HEK293T (cell line): ENCODE results near the gene MEF2A.

Source experiments
- CTBP1 ChIP-seq: fragments of 450-650 bp; IDR thresholded peaks from 2 replicates; pipeline ENCODE4 v1.6.1; 2016; ENCODE audit warnings: borderline replicate concordance
- ELF4 ChIP-seq: fragments of 450-650 bp; IDR thresholded peaks from 2 replicates; pipeline ENCODE4 v1.6.1; 2017; ENCODE audit warnings: antibody characterized with exemption
- FOXA1 ChIP-seq: fragments of 450-650 bp; IDR thresholded peaks from 2 replicates; pipeline ENCODE4 v1.6.1; 2016; ENCODE audit warnings: mild to moderate bottlenecking
- FOXK2 ChIP-seq: fragments of 450-650 bp; IDR thresholded peaks from 2 replicates; pipeline ENCODE4 v1.6.1; 2016; ENCODE audit warnings: mild to moderate bottlenecking
- FOXM1 ChIP-seq: fragments of 450-650 bp; IDR thresholded peaks from 2 replicates; pipeline ENCODE4 v1.6.1; 2017; ENCODE audit warnings: mild to moderate bottlenecking, borderline replicate concordance
- SP1 ChIP-seq: fragments of 450-650 bp; IDR thresholded peaks from 2 replicates; pipeline ENCODE4 v1.6.1; 2017
- SUZ12 ChIP-seq: fragments of 450-650 bp; IDR thresholded peaks from 2 replicates; pipeline ENCODE4 v1.6.1; 2016; ENCODE audit warnings: mild to moderate bottlenecking
- TARDBP ChIP-seq: fragments of 450-650 bp; IDR thresholded peaks from 2 replicates; pipeline ENCODE4 v1.6.1; 2016

DNA sequence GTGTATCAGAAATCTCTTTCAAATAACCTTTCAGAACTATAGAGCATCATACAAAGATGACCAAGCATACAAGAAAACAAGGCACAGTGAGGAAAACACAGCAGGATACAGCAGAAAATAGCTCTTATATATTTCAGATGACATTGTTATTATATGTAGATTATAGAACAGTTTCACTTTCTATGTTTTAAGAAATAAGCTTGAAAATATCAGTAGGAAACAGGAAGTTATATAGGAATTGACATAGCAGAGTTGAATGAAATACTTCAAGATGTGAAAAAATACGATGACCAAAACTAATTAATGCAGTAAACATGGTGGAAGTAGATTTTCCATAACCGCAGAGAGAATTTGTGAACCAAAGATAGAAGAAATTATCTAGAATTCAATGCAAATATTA lies 92.2 kb downstream of the MEF2A start:
- TF ChIP-seq SUZ12 (no peak), CTBP1 (no peak), FOXM1 (no peak), FOXK2 (no peak), FOXA1 (no peak), SP1 (no peak), TARDBP (no peak), ELF4 (no peak)
